Measurements from ENCODE around the gene TAS1R3.

TAS1R3 gene

DNA sequence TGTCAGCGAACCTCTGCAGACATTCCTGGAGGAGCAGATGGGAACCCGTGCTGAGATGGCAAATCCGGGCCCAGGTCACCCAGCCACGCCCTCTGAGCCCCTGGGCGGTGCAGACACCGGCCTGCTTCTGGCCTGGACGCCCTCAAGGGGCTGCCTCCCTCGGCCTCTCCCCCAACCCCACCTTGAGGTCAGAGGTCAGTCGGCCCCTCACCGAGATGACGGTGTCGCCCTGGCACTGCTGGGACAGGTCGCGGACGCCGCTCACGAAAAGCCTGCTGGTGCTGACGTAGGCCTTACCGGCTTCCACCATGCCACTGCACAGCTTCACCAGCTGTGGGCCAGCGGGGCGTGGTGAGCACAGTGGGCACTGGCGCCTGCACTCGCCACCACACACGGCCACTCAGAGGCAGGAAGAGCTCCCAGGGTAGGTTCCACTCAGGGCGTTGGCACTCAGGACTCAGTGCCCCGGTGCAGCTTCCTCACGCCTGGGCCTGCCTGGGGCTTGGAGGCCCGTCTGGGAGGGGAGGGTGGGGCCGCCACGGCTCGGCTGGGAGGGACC is 28.1 kb upstream of the TAS1R3 start:
- no peak for TF ChIP-seq CTCF (IDR thresholded peaks at IDR 0.05; ENCODE audit: low read depth, low read length)
- no peak overlapping the region for H3K4me3 ChIP-seq (replicated peaks in 1 of 2; ENCODE audit: low read depth in 2 of 2, low read length in 2 of 2)

GRCh38 chr1:1303736-1304135 is 27.3 kb upstream of the TAS1R3 start:
- TF ChIP-seq CTCF (IDR thresholded peaks at IDR 0.05; ENCODE audit: low read depth, low read length): no peak
- no peak overlapping the region for H3K4me3 ChIP-seq (replicated peaks in 1 of 2; ENCODE audit: low read depth in 2 of 2, low read length in 2 of 2)
- no peak for DNase-seq (ENCODE audit: low read depth in 2 of 2)

More for the DNA sequence above, 28.1 kb upstream of the TAS1R3 start:
- DNase-seq (ENCODE audit: low read depth in 2 of 2): no peak

DNA sequence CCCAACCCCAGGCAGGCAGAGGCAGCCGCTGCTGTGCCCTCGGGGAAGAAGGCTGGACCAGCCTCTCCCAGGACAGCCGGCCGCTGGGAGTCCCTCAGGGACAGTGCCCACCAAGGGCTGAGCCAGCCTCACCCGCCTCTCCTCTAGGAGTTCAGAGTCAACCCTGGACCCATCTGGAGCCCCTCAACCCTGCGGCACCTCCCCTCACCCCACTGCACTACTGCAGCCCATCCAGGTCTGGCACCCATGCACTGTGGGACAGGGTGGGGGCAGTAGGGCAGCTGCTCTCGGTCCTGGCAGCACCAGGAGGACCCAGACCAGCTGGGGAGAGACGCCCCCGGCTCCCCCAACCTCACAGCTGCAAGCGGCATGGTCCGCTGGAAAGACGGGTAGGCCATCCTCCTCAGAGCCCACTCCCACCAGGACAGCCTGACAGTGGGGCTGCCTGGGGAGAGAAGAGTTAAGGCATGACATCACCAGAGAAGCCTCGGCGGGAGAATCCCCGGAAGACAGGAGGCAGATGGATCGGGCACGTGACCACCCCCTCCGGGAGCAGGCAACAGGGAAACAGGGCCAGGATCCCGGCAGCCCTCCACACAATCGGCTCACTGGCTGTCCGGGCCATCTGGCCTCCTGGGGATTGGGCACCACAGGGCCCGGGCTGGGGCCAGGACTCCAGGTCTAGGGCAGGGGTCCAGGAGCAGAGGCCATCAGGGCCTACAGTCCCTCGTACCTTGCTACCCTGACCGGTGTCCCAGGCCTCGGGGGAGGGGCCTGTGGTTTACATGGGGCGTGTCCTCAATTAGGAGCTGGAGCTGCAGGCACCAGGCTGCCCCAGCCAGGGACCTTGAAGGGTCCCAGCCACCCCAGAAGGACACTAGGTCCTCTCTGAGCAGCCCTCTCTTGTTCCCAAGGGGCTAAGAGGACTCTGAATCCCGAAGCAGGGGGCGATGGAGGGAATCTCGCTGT is 26.5 kb upstream of the TAS1R3 start:
- TF ChIP-seq CTCF (IDR thresholded peaks at IDR 0.05; ENCODE audit: low read depth, low read length): no peak
- peak overlapping the region; percentile 17 to 79 for H3K4me3 ChIP-seq (replicated peaks in 1 of 2; ENCODE audit: low read depth in 2 of 2, low read length in 2 of 2)
- DNase-seq (ENCODE audit: low read depth in 2 of 2): peak; percentile 73 to 79

- H3K4me3 ChIP-seq (replicated peaks in 1 of 2; ENCODE audit: low read depth in 2 of 2, low read length in 2 of 2): peak overlapping the region; percentile 61 to 79
- peak; percentile 73 to 79 for DNase-seq (ENCODE audit: low read depth in 2 of 2)
- TF ChIP-seq CTCF (IDR thresholded peaks at IDR 0.05; ENCODE audit: low read depth, low read length): no peak
Observed at GRCh38 chr1:1305300-1306069, 25.6 kb upstream of the TAS1R3 start.

DNA sequence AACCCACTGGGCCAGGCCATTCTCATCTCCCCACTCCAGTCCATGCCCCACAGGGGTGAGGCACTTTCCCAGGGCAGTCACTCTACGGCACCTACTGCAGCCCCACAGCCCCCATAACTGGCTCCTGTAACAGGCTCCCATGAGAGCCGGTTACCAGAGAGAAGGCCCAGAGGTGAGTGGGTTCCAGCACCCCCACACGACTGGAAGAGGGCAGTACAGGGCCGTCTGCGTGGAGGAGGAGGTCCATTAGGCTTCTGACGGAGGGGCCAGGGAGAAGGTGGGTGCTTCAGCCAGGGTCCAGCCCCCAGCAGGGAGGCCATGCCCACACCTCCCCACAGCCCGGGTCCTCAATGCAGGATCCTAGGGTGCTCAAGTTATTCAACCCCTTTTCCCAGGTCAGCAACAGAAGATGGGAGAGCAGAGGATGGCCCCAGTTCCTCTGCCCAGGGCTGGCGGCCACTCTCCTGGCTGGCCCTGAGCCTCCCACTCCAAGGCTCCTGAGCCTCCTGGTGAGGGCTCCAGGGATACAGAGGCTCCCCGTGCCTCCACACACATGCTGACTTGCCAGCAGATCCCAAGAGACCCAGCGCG is 24.9 kb upstream of the TAS1R3 start:
- peak in 1 of 2 donors; percentile 25 for DNase-seq (ENCODE audit: low read depth in 2 of 2)
- peak; percentile 25 for TF ChIP-seq CTCF (IDR thresholded peaks at IDR 0.05; ENCODE audit: low read depth, low read length)

DNA sequence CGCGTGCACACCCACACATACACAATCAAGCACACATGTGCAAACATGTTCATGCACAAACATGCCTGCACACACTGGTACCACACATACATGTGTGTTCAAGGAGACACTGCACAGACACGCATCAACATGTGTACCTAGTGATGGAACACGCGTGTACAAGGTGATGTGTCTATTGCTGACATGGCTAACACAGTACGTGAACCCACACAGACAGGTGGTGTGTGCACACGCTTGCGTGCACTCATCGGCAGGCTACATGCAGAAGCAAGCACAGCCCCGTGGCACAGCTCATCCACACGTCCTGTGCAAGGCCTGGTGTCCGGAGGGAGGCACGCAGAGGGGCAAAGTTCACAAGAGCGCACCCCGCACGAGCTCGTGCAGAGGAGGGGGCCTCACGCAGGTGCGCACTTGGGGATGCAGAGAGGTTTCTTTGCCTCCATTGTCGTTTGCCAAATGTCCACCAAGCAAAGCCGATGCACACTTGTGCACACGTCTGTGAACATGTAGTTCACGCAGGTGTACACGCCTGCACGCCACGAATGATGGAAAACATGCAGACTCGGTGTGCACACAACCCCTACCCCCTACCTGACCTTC is 24.3 kb upstream of the TAS1R3 start:
- DNase-seq (ENCODE audit: low read depth in 2 of 2): peak in 1 of 2 donors; percentile 30
- H3K4me3 ChIP-seq (replicated peaks in 1 of 2; ENCODE audit: low read depth in 2 of 2, low read length in 2 of 2): peak overlapping the region; percentile 61 to 79
- no peak for TF ChIP-seq CTCF (IDR thresholded peaks at IDR 0.05; ENCODE audit: low read depth, low read length)

More for the DNA sequence above, 24.9 kb upstream of the TAS1R3 start:
- H3K4me3 ChIP-seq (replicated peaks in 1 of 2; ENCODE audit: low read depth in 2 of 2, low read length in 2 of 2): peak overlapping the region; percentile 61 to 79
